C1 segment of cervical spinal cord (tissue), 14 donors: ENCODE data around the gene SCD5.
A peak's percentile ranks its signal among the peaks of the same experiment; 100 is the strongest.

Source experiments
- DNase-seq, 14 donors: peaks; one replicate each; lab custom pipeline; 2025; lab: John Stamatoyannopoulos, UW

SCD5 gene

DNA sequence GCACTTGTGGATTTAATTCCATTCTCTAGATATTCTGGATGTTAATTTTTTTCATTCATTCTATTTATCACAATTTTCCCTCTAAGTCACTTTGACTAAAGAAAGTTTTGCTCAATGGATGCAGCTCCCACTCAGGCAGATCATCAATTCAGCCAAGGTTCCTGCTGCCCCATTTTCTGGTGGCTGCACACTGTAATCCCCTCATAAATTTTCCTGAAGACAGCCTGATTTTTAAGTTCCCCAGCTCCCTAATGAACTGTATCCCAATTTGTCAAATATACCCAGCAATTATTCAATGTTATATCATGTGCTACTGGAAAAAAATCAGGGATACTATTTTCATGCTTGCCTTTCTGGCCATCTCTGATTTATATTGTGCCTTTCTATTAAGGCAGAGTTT is 61.2 kb downstream of the SCD5 start:
- DNase-seq, result no peak

DNA sequence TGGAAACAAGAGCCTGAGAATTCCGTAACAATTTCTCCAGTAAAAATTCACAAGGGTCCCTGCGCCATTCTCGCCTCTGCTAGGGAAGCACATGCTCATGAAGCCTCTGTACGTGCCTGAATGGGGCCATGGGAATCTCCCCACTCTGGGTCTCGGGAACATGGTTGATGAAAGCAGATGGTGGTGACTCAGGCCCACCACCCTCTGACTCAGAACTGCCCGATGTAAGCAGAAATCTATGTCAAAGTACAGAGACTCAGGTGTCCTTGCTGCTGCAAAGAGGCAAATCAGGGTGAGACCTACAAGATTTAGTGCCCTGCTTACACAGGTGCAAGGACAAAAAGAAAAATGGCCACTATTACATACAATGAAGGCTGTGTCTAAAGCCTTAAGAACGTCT is 65.0 kb downstream of the SCD5 start:
- peak in 1 of 14 donors; percentile 27 for DNase-seq

DNA sequence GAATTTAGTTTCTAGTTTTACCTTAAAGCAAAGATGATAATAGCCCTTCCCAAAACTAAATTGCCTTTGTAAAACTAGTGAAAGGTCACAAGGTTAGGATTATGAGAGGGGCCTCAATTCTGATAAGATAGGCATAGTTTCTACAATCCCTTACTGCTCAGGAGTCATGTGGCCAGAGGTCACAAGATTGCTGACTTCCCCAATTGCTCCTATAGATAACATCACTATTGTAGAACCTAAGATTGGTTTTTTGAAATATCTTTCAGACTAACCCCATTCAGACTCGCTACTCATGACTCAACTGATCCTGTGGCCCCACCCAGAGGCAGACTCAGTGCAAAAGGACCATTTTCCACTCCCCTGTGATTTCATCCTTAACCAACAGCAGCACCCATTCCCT is 70.3 kb downstream of the SCD5 start:
- DNase-seq, result no peak

DNA sequence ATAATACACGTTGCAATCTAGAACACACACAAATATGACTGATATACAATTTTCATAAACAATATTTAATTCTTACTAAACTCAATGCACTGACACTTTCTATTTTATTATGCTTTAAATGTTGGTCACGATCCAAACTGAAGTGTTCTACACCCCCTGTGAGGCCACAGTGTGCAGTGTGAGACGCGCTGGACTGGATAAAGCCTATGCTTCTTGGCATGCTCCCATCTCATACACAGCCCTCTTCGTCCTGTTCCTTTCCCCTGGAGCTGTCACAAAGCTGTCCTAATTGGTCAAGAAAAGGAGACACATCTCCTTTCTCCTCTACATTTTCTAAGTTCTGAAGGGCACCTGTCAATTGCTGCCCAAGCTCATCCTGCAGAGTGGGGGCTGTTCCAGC is 72.0 kb downstream of the SCD5 start:
- no peak for DNase-seq

DNA sequence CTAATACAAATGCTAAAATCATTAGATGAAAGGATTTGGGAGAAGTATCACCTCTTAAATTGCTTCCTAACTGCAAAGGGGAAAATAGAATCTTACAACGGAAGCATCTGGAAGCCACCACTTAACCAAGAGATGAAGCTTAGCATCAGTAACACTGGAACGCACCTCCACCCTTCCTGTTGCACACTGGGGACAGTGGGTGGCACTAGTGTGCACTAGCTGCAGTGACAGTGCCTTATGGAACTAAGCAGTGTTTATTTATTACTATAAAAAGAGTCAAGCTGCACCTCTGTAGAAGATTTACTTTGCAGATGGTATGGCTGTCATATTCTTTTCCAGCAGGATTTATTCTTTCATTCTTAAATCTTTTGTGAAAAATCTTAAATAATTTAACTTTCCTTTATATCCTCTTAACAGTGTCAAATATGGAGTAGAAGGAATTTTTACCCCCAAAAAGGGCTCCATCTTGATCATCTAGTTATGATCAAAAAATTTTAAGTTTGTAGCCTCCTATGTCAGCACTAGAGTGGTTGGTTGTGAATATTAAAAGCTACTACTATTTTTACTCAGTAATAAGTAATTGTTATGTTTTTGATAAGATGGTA is 76.7 kb downstream of the SCD5 start:
- DNase-seq, result peak in 4 of 14 donors; percentile 6 to 28 (median 20)

DNA sequence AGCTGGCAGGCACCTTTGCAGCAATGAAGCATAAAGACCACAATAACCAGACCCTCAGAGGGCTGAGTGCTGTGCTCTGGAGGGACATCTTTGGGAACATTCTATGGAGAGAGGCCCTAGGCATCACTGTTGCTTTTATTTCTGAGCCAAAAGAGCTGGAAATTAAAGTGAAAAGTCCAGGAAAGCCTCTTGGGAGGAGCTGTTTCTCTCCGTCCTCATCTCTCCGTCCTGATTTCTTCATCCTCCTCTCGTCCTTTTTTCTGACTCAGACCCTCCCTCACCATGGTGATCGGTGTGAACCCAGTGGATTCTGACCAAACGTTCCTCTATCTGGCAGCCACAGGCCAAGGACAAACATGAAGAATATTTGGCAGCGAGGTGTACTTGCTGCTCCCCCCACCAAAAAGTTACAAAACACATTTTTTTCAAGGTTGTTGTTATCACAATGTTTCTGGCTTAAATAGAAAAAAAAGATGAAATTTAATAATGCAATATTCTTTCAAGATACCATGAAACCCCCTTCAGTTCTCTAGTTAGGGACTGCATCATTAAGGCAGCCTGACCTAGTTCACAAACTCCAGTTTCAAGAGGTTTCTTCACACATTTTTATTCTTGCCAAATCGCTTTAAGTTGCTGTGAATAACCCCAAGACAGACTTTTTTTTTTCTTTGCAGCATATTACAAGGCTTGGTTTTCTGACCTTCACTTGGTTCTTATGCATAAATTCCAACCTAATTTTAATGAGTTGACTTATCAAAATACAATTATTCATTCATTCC is 80.2 kb downstream of the SCD5 start:
- DNase-seq, result peak in 5 of 14 donors; percentile 11 to 39 (median 35)

DNA sequence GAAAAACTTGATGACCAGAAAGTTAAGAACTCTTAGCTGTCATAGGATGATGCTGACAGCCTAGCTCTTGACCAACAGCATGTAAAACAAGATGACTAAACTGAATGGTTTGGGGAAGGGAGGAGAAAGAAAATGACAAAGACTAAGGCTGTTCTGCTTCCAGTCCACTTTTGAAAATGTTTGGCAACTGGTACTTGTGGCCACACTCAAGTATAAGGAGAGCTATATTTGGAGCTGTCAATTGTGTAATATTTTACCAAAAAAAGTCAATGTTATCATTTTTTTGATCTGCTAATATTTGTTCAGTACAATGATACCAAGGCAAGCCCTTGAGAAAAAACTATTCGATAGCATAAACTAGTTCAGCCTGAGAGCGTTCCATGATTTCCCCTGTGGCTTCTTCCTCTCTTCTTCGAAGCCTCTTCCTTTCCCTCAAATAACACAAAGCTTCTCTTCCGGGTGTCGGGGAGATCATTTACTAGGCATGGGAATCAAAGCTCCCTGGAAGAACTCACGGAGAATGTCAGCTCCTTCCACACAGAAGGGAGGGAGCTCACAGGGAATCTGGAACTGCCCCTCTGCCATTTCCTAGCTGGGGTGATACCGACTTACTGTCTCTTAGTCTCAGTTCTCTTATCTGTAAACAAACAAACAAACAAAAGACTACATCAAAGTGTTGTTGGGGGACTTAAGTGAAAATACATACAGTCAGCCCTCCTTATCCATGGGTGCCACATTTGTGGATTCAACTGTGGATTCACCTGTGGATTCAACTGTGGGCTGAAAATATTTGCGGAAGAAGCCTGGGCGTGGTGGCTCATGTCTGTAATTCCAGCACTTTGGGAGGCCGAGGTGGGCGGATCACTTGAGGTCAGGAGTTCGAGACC is 82.6 kb downstream of the SCD5 start:
- no peak for DNase-seq

DNA sequence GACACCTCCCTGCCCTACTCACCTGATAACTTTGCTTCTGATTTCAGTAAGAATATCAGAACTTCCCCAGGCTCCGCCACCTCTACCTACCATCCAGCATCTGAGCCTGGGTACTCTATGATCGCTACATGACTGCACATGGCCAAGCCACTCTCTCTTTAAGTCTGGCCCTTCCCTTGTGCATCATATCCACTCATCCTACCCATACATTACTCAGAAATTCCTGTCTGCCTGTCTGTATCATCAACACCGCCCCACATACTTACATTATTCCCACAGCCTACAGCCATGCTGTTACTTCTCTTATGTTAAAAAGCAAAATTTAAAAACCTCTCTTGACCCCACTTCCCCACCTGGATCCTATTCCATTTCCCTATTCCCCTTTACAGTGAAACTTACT is 84.7 kb downstream of the SCD5 start:
- DNase-seq, result no peak

DNA sequence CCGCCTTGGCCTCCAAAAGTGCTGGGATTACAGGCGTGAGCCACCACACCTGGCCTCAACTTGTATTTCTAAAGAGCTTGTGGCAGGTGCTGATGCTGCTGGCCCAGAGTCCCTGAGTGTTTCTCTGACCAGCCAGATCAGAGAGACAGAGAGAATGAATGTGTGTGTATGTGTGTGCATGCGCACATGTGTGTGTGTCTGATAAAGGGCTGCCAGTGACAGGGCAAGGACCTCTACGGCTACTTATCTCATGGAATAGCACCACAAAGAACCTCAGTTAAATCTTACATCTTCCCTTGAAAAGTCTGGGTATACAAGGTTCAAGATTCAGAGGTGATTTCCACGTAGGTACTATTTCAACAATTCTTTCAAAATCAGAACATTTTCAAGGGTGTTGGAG is 86.0 kb downstream of the SCD5 start:
- DNase-seq, result no peak

DNA sequence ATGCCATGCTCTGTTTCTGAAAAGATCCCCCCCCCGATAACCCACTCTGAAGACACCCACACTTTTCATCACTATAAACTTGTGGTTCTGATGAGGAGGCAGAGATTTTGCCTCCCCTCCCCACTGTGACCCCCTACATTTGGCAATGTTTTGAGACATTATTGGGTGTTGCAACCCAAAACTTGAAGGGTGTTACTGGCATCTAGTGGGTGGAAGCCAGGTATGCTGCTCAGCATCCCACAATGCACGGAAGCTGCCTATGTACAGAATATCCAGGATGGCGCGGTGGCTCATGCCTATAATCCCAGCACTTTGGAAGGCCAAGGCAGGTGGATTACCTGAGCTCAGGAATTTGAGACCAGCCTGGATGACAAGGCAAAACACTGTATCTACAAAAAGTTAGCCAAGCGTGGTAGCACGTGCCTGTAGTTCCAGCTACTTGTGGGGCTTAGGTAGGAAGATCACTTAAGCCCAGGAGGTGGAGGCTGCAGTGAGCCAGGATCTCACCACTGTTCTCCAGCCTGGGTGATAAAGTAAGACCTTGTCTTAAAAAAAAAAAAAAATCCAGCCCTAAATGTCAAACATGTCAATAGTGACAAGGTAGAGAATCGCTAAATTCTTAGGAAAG is 87.3 kb downstream of the SCD5 start:
- no peak for DNase-seq

DNA sequence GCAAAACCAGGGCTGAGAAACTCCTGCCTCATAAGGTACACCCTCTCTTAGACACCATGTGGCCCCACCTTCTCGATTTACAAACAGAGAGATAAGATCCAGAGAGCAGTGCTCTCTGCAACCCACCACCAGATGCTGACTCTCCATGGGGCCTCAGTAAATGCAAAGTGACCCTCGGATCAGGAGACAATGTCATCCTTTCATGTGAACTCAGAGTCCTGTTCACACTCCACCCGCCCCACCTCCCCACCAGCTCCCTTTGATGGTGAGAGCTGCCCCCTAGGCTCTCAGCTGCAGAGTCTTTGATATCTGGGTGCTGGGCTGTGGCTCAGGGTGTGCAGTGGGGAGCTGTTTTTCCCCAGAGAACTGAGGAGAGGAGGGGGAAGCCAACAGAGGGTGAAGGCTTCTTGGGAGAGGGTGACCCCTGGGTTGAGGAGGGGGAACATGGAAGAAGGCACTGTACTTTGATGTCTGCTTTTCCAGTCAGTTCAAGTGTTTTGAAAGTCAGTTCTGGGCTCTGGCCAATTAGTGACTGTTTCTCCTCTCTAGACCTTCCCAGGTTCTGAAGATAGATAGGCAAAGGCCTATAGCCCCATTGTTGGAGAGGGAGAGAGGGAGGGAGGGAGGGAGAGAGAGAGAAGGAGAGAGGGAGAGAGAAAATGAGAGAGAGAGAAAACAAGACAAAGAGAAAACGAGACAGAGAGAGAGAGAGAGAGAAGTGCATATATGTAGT is 88.2 kb downstream of the SCD5 start:
- DNase-seq, result peak in 4 of 14 donors; percentile 22 to 41 (median 32)

DNA sequence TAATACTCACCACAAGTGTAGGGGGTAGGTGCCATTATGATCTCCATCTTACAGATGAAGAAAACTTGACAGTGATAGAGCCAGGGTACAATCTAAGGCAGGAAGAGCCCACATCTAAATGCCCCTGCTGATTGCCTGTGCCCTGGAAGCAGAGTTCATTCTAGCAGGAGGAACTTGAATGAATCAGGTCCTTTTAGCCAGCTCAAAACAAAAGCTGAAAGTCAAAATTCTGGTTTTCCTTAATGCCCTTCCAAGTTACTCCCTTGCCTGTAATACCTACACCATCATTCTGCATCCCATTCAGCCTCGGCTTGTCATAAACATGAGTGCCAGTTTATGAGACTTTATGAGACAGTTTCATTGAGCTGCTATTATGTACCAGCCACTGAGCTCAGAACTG is 89.6 kb downstream of the SCD5 start:
- DNase-seq, result peak in 1 of 14 donors; percentile 16

DNA sequence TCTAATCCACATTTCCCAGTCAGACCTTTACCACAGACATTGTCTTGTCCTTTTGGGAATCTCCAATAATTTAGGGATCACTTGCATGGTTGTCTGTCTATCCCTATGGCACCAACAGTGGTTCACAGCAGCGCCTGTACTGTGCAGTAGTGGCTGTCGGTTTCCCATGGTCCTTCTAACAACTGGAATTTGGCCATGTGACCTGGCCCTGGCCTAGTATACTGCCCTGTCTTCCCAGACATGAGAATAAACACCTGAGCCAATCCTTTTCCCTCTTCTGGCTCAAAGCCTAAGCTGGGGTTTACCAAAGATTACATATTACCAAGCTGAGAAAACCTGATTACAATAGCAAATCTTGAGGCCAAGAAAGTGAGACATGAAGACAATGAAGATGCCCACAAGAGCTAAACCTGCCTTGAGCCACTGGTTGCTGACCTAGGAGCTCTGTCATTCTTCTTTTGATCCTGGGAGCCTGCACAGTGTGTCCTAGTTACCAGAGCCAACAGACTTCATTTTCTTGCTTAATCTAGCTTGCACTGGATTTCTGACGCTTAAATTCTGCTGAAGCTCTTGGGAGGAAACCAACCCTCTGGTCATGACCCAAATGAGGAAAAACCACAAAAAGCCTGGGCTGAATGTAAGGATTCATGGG is 92.1 kb downstream of the SCD5 start:
- peak in 2 of 14 donors; percentile 6 to 29 for DNase-seq

DNA sequence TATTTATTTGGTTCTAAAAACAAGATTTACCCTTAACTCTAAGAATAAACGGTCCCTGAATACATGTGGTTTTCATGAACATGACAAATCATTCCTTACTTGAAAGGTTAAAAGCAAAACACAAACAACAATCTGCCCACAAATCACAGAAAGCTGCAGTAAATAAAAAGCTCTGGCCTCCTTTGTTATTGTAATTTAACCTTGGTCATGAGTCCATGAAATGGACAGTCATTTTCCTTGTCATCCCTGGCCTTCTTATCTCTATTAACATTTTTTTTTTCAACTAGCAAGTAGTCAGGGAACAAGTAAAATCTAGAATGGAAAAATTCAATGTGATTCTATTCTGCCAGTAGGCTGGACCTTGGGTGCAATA is 92.7 kb downstream of the SCD5 start:
- no peak for DNase-seq

DNA sequence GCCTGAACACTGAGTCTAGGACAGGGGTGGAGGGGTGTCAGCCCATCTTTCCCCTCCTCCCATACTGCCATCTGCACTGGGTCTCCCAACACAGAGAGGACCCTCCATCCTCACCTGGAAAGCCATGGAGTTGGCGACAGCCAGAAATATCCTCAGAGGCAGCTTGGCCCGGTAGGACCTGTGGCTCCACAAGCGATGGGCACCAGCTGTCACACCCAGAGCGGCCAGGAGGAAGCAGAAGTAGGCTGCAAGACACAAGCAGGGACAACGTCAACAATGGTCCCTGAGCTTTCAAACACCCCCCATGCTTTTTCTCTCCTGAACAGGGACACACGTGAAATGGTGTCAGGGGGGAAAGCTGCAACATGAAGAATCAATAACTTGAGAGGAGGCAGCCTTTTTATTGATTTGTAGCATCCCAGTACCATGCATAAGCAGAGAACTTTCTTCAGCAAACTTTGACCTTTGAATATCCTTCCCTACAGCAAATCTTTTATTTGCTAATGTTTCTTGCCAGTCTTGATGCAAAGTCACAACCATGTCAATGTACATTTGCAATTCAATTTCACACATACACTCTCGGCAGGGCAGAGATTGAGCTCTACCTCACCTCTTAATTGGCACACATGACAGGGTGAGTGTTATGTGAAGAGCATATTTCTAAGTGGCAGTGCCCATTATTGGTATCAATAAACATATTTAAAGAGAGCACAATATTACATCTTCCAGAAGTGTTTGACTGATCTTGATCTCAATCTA is 93.2 kb downstream of the SCD5 start:
- DNase-seq, result peak in 1 of 14 donors; percentile 53

DNA sequence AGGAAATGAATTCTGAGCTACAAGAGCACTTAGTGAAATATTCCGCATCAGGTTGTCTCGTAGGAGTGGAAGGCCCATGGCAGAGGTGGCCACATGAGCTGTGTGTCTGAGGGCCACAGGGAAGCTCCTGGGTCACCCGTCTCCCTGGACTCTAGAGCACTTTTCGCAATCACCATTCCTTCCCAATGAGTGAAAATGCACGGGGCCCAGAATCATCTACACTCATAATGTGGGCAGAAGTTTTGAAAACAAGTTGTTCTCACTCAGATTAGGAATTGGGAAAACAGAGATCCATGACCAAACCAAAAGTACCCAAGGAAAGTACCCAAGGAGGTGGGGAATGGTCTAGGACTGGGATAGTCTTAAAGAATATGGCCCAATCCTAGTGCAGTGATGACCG is 94.4 kb downstream of the SCD5 start:
- no peak for DNase-seq

DNA sequence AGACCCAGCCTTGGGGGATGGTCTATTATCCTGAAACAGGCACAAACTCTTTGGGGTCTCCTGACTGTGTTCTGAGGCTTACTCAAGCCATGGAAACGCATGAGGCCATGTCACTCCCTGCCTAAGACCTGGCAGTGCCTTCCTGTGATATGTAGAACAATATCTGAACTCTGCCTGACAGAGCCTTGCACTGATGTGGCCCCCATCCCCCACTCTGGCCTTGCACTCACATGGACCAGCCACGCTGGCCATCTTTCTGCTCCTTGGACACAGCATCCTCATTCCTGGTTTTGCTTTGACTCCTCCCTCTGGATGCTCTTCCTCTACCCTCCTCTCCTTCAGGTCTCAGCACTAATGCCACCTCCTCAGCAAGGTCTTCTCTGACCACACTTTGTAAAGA is 100.2 kb downstream of the SCD5 start:
- peak in 1 of 14 donors; percentile 8 for DNase-seq

DNA sequence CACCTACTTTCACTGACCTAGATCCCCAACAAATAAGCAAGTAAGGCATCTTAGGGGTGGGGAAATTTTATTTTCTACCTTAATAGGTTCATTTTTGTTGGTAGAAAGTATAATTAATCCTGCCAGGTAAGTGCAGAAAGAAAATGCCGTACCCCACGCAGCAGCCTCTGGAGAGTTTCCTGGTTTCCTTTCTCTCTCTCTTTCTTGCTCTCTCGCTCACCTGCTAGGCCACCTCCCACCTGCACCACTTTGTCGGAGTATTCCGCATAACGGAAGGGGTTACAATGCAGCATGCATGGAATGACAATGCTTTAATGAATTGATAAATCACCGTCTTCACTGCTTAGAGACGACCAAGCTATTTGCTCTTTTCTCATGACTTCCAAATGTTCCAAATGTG is 101.0 kb downstream of the SCD5 start:
- DNase-seq, result no peak

DNA sequence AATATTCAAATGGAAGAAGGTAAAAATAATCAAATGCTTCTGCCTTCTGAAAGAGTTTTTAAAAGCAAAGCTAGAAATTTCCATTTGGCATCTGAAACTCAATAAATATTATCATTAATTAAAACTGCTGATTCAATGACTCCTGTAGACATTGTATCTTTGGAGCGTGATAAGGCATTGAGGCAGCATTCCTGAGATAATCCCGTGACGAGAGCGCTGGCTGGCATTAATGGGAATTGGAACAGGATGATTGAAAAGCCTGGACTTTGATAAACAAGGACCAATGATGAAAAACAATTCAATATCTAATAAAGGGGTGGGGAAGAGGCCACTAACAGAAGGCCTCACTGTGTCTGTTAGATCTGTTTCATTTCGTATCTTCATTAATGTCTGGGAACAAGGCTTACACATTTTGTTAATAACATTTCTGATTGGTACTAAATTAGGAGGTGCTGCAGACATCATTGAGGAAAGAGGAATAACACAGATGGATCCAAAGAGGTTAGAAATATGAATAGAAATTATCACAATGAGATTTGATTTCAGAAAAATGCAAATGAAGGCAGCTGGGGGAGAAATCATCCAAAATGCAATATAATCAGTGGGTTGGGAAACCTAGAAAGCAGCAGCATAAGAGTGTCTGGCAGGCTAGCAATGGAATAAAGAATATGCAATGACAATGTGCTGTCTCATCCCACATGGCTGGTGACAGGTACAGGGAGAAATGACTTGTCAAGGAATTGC is 102.3 kb downstream of the SCD5 start:
- no peak for DNase-seq
